Right atrium auricular region (tissue), 2 donors: ENCODE data around the gene HARS2. TPM values are rescaled to one million over a fixed set of nuclear protein-coding genes. Genes with fewer than 3 reads are reported as not detected.
A peak's percentile ranks its signal among the peaks of the same experiment; 100 is the strongest.

Experiments
- DNase-seq: peaks from one replicate; pipeline ENCODE4 v3.0.0-alpha.2; 2019; ENCODE audit warnings: low spot score
- H3K27ac ChIP-seq, 2 donors: fragments of 200-600 bp; sonication (generic); 1 replicate in 1 of 2; 2 replicates in 1 of 2; pipeline ENCODE4 v1.5.1; 2016 to 2019
- H3K27me3 ChIP-seq, 2 donors: fragments of 200-600 bp; sonication (generic); one replicate each; pipeline versions ENCODE4 v1.5.1 to v1.6.0; 2017 to 2019
- H3K36me3 ChIP-seq: fragments of 200-600 bp; sonication (generic); one replicate; pipeline ENCODE4 v1.5.1; 2016
- H3K4me1 ChIP-seq, 2 donors: fragments of 200-600 bp; sonication (generic); one replicate each; pipeline versions ENCODE4 v1.5.1 to v1.6.0; 2017 to 2019
- H3K4me3 ChIP-seq, 2 donors: fragments of 200-600 bp; sonication (generic); 1 replicate in 1 of 2; 2 replicates in 1 of 2; pipeline ENCODE4 v1.5.1; 2017 to 2019; ENCODE audit warnings: mild to moderate bottlenecking in 1 of 2, moderate library complexity in 1 of 2
- H3K9me3 ChIP-seq, 2 donors: fragments of 200-600 bp; sonication (generic); one replicate each; pipeline ENCODE4 v1.5.1; 2019
- total RNA-seq, 2 donors: library from RNA; depleted of rRNA; stranded (reverse); fragments of >200 nt; gene quantifications; one replicate each; pipeline ENCODE4 v1.1.0, GENCODE V29; 2016
- TF ChIP-seq, protein P1 (sequence below), 2 donors: fragments of 200-600 bp; sonication (generic); IDR thresholded peaks; one replicate each; pipeline ENCODE4 v1.5.1; 2019; ENCODE audit warnings: antibody characterized with exemption in 2 of 2

Gene HARS2
- total RNA-seq, 2 donors from 2014 or later = 14.5 to 16.2 TPM

DNA sequence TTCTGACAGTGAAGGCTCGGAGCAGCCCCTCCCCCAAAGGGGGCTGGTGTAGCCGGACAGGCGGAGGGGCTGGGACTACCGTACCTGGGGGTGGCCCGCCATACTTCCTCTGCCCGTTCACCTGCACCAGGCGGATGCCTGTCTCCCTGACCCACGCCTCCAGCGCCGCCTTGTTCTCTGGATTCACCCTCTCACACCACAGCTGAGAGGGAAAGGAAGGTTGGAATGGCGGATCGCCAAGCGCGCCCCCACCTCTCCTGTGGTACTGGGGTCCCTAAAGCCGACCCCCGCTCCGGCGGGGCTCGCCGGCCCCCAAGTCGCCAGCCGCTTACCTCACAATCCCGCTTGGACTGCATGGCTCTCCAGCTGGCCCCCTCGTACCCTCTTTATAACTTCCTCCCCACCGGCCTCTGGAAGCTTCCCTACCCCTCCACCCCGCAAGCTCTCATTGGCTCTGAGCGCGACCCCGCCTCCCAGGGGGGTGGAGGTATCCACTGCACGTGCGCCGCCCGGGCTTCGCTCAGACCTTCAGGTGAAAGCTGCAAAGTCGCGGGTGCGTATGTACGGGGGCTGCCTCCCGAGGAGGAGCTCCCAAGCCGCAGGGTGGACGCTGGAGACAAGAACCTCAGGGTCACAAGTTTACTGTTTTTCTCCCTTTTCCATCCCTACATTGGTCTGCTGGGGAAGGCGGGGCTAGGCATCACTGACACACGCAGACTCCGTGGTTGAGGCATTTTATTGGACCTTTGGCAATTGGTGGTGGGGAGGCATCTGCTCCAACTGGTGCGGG lies 17.9 kb upstream of the HARS2 start, which contains the start of gene DND1:
DND1 (minus strand) TSS at position 390 of the 790 bp plus-strand sequence; CDS start at position 356, 34 bp downstream.
- DNase-seq = no peak
- peaks cover 79% of the 10 kb centered on the region for H3K36me3 ChIP-seq
- H3K9me3 ChIP-seq = no peaks in the 10 kb centered on the region
- TF ChIP-seq, protein P1, sequence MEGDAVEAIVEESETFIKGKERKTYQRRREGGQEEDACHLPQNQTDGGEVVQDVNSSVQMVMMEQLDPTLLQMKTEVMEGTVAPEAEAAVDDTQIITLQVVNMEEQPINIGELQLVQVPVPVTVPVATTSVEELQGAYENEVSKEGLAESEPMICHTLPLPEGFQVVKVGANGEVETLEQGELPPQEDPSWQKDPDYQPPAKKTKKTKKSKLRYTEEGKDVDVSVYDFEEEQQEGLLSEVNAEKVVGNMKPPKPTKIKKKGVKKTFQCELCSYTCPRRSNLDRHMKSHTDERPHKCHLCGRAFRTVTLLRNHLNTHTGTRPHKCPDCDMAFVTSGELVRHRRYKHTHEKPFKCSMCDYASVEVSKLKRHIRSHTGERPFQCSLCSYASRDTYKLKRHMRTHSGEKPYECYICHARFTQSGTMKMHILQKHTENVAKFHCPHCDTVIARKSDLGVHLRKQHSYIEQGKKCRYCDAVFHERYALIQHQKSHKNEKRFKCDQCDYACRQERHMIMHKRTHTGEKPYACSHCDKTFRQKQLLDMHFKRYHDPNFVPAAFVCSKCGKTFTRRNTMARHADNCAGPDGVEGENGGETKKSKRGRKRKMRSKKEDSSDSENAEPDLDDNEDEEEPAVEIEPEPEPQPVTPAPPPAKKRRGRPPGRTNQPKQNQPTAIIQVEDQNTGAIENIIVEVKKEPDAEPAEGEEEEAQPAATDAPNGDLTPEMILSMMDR (IDR thresholded peaks at IDR 0.05) = no peak
- H3K27me3 ChIP-seq = no peaks in the 10 kb centered on the region
- H3K4me1 ChIP-seq = no peaks in the 10 kb centered on the region
- H3K4me3 ChIP-seq = peak within 1 kb of the TSS in 1 of 2 donors; percentile 21
- no peak within 1 kb of the TSS for H3K27ac ChIP-seq

DNA sequence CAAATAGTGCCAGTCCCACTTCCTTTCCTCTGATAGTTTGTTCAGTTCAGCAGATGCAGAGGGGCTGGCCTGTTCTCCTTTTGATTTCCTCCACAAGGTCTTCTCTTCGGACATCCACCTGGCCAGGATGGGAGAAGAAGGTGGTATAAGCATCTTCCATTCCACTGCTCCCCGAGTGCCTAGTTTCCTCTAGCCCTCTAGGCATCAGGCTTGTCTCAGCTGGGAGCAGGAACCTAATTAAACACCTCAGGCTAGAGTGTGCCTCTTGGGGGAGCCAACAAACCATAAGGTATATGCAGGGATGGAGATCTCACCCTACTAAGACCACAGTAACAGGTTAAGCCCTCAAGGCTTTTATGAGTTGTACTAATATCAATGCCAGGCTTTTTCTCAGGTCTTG lies 17.0 kb upstream of the HARS2 start:
- H3K36me3 ChIP-seq = peaks cover 79% of the 10 kb centered on the region

DNA sequence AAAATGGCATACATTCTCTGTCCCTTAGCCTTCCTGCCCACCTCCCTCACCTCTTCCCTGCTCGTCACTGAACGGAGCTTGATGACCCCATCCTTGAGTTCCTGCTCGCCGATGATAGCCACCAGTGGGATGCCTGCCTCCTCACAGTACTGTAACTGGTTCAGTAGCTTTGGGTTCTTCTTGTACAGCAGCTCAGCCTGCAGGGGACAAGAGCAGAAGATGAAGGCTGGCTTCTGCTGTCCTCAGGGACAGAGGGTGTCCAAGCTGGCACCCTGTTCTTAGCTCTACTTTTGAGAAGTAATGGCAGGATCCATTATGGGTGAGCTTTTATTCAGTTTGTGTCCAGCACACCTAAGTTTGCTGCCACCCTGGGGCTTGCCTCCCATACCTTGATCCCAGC lies 16.6 kb upstream of the HARS2 start:
- no peak overlapping the region for H3K4me3 ChIP-seq
- no peaks in the 10 kb centered on the region for H3K9me3 ChIP-seq
- DNase-seq = no peak
- peaks cover 79% of the 10 kb centered on the region for H3K36me3 ChIP-seq
- H3K27ac ChIP-seq = no peak overlapping the region
- TF ChIP-seq, protein P1 (IDR thresholded peaks at IDR 0.05) = no peak
- H3K4me1 ChIP-seq = no peaks in the 10 kb centered on the region
- no peaks in the 10 kb centered on the region for H3K27me3 ChIP-seq

More for the DNA sequence above, 17.0 kb upstream of the HARS2 start:
- no peak overlapping the region for H3K27ac ChIP-seq
- no peak for DNase-seq
- no peaks in the 10 kb centered on the region for H3K9me3 ChIP-seq
- H3K4me3 ChIP-seq = no peak overlapping the region
- no peaks in the 10 kb centered on the region for H3K4me1 ChIP-seq
- no peaks in the 10 kb centered on the region for H3K27me3 ChIP-seq
- TF ChIP-seq, protein P1 (IDR thresholded peaks at IDR 0.05) = no peak

DNA sequence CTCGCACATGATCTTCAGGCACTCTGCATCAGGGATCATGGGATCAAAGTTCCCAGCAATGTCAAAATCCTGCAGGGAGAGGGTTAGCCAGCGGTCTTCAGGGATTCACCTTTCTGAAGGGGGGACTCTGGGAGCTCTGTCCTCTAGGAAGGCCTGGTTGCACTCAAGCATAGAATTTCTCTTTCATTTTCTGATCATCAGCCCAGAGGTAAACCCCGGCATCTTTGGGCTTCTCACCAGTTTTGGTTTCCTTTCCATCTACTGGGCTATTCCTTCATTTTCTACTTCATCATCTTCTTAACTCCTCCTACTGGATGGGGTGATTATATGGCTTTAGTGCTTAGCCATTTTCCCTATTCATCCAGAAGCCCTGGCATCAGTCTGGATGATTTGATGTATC lies 13.3 kb upstream of the HARS2 start:
- no peak for DNase-seq
- TF ChIP-seq, protein P1 (IDR thresholded peaks at IDR 0.05) = no peak
- Histone ChIP-seq H3K9me3 (no peaks in the 10 kb centered on the region), H3K27ac (no peak overlapping the region), H3K4me3 (no peak overlapping the region), H3K27me3 (no peaks in the 10 kb centered on the region), H3K4me1 (no peaks in the 10 kb centered on the region), H3K36me3 (peaks cover 81% of the 10 kb centered on the region)

DNA sequence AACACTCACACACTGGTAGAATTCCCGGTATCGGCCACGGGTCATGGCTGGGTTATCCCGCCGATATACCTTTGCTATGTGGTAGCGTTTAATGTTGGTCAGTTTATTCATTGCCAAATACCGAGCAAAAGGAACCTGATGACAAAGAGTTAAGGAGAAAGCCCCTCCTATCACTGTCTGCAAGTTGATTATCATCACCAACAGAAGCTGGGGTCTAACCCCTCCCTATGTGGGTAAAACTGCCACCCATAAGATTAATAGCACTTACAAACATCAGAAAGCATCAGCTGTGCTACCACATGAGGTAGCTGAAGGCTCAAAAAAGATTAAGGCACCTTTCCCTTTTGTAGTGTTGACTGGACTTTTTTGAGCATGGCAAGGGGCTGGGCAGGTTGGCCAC lies 12.3 kb upstream of the HARS2 start:
- Histone ChIP-seq H3K36me3 (peaks cover 71% of the 10 kb centered on the region), H3K4me3 (no peak overlapping the region), H3K9me3 (no peaks in the 10 kb centered on the region), H3K27me3 (no peaks in the 10 kb centered on the region), H3K4me1 (no peaks in the 10 kb centered on the region), H3K27ac (no peak overlapping the region)
- DNase-seq = no peak
- TF ChIP-seq, protein P1 (IDR thresholded peaks at IDR 0.05) = no peak
